Cerebellar nuclear complex (tissue), 1 donor: Measurements from ENCODE around the gene RAD51B.

ENCODE experiments used
- DNase-seq, 2 experiments: peaks; one replicate each; lab custom pipeline; 2025; lab: John Stamatoyannopoulos, UW

RAD51B gene

DNA sequence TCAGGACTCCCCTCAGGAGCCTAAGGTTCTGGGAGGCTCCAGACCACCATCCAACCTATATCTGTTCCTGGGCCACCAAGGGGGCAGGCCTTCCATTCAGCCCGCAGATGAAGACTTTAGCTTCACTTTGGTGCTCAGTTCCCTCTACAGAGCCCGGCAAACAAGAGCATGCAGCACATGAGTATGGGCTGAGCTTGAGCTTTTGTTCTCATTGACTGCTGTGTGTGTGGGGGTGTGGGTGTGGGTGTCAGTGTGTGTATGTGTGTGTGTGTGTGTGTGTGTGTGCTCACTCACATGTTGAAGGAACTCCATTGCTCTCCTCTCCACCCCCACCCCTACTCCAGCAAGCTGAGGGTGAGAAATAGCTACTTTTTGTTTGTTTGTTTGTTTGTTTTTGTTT, 754.1 kb downstream of the RAD51B start:
- DNase-seq, result no peak

DNA sequence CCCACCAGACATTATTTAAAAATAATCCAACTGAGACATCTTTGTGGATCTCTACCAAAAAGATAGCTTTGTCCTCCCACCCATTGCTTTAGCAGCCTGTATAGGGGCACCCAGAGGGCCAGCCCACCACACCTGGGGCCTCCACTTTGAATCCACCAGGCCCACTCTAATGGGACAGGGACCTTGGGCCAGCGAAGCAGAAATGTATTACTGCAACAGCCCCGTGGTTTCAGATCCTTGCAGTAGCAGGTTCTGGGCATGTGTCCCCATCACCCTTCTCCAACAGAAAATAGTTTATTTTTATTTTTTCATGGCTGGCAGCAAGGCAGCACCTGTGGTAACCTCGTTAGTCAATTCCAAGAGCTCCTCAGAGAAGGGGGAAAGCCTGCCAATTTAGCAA, 754.9 kb downstream of the RAD51B start:
- no peak for DNase-seq

DNA sequence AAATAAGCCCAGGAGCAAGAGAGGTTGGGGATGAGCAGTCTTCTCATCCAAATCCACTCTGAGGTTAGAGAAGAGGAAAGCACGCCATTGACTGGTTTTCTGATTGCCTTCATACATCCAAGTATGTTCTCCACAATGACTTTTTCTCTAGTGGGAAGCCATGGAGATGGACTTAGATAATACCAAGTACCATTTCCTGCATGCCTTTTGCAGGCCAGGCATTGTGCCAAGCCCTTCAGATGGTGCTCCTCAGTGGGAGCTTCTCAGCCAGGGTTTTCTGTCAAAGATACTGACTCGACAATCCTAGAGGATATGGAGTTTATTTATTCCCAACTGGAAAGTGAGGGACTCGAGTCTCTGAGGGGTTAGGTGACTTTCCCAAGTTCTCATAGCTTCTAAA, 755.3 kb downstream of the RAD51B start:
- DNase-seq, result no peak

DNA sequence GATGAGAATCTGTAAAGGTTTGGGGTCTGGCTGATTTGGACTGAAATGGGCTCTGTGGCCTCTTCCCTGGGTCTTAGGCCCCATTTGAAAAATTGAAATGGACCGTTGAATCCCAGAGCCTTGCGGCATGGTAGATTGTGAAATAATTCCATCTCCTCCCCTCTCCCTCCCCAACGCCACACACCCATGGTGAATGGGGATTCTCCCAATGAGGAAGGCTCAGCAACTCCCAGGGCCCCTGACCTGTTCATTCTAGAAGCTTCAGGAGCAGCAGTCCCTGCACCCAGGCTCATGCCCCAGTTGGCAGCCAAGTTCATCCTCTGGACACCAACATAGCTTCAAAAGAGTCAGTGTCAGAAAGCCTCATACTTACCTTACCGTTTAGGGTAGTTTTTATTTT, 755.8 kb downstream of the RAD51B start:
- DNase-seq, result no peak

DNA sequence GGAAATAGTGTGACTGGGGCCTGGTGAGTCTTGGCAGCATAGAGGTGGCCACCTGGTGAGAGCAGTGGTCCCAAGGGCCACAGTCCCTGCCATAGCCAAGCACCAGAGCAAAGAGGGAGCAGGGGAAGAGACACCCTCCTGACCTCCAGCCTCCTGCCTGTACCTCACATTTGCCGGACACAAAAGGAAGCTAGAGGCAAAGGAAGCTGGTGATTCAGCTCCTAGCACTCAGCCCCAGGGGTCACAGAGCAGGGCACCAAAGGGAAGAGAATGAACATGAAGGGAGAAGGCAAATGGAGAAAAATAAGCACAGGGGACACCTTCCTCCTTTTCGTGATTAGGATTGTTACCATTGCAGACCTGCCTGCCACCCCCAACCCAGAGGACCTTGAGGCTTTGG, 756.5 kb downstream of the RAD51B start:
- no peak for DNase-seq

DNA sequence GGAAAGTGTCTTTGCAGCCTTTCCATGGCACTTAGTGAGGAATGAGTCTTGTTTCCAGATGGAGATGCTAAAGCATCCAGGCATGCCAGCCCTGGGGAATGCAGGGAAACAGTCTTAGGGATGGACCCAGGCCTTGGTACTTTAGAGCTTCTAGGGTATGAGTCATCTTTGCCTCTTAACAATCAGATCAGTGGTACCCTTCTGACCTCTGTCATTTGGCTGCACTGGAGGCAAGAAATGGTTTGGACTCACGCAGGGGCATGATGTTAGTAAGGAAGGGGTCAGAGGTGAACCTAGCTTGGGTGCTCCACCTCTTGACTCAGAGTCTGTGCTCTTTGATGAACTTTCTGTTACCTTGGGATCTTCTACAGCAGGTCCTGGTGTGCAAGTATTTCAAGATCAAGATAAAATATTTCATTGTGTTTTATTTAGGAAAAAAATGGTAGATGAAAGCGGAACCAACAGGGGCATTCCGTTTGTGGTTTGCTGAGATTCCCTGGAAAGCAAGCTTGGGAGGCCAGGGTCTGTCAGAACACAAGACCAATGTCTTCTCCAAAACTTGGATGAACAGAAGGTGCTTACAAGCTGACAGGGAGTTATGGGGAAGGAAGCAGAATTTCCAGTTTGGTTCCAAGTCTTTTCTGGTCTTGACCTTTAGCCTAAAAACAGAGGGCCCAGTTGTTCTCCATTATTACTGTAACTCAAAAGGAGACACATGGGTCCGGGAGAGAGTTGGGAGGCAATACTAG, 757.1 kb downstream of the RAD51B start:
- DNase-seq, result no peak

DNA sequence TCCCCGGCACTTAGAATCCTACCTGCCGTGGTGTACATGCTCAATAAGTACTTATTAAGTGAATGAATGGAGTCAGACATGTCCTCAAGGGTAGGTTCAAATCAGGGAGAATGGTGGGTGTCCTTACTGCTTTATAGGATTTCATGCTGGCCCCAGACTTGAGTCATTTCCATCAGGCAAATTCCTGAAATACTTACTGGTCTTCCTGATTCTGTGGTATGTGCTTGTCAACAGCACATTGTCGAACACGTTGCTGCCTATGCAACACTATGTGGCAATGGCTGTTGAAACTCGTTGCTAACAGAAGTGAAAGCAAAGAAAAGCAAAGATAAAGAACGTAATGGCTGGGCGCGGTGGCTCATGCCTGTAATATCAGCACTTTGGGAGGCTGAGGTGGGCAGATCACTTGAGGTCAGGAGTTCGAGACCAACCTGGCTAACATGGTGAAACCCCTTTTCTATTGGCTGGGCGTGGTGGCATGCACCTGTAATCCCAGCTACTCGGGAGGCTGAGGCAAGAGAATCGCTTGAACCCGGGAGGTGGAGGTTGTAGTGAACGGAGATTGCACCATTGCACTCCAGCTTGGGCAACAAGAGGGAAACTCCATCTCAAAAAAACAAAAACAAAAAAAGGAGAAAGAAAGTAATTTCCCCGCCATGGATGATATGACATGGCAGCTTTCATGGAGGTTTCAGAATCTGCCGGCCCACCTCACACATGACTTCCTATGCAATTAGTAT, 758.4 kb downstream of the RAD51B start:
- DNase-seq, result no peak

DNA sequence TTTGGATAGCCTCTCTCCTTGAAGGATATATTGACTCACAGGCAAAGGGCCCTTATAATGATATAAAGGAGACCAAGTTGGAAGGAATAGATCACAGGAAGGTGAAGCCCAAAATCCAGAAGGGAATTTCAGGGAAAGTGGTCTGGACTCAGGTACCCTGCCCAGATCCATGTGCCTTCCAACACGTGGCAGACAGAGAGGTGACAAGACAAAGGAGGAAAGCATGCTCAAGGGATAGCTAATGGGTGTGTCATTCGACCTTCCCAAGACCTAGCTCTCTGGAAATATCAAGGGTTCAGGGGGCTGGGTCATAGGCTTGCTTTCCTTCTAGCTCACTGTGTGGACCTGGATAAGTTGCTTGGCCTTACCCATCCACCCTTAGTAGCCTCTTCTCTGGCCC, 759.0 kb downstream of the RAD51B start:
- no peak for DNase-seq

DNA sequence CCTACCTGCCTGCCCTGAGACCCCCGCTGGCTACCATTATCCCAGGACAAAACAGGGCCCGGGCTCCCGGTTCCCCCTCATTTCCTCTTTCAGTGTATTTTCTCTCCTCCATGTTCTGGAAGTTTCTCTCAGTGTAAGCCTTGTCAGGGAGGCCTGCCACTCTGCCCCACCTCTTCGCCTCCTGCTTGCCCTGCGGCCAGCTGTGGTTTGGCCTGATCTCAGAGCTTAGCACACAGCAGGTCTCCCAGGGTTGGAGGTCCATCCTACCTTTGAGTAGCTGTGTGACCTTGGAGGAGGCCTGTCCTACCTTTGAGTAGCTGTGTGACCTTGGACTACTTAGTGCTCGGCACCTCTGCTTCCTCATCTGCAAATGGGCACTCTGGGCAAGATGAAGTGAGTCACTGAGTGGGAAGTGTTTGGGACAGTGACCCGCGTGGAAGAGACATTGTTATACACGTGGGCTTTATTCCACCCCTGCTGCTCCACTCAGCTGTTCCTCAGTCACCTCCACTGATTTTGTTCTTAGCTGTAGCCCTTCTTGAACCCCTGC, 760.6 kb downstream of the RAD51B start:
- DNase-seq, result no peak

DNA sequence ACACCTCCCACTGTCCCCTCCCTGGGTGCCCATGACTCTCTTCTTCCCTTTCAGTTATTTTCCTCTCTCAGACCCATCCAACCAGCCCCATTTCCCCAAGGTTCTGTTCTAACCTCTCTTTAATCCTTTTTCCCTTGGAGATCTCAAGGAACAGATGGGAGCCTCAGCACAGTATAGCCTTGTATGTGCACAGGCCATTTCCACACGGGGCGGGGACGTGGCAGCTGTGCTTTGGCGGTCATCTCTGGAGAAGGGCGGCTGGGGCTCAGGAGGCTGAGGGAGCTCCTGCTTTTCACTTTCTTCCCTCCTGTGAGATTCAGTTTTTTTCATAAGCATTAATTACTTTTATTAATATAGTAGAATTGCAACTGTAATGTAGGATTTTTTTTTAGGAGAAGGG, 761.1 kb downstream of the RAD51B start:
- no peak for DNase-seq

DNA sequence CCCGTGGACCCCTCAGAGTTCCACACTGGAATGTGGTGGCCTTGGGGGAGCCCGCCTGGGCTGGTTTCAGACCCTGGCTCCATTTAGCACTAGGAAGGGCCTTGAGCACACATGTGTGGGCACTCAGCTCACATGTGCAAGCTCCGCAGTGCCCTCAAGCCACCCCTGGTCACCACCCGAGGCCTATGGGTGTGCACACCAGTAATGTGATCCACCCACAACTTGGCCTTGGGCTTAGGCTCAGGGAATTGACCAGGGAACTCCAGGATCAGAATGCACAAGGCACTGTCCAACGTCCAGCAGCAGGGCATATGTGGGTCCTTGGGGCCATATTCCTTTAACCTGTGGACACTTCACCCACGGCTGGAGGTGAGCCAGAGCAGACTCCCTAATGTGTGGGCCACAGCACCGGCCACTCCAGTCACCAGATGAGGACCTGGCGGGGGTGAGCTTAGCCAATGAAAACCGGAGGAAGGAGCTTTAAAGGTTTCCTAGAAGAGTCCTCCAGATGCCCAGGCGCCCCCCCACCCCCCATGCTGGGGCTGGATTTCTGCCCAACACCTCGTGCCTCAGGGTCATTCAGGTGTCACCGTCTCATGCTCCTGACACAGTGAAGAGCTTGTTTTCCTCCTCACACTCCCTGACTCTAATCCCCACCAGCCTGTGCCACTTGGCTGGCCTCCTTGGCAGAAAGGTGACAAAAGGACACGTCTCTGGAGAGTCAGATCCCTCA, 764.1 kb downstream of the RAD51B start:
- DNase-seq, result no peak

DNA sequence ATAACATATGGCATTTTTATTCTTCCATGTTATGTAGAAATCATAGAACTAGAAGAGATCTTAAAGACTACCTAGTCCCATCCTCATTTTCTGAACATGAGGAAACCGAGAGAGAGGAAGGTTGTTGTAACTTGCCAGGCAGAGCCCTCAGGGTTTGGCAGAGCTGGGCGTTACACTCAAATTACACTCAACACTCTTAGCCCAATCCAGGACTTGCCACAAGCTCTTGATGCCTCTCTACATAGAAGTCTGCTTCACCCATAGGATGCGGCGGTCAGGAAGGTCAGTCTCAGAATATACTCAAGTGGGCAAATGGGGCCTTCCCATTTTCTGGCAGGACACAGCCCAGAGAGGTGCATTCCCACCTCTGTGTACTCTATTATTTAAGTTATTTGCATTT, 765.2 kb downstream of the RAD51B start:
- DNase-seq, result no peak

DNA sequence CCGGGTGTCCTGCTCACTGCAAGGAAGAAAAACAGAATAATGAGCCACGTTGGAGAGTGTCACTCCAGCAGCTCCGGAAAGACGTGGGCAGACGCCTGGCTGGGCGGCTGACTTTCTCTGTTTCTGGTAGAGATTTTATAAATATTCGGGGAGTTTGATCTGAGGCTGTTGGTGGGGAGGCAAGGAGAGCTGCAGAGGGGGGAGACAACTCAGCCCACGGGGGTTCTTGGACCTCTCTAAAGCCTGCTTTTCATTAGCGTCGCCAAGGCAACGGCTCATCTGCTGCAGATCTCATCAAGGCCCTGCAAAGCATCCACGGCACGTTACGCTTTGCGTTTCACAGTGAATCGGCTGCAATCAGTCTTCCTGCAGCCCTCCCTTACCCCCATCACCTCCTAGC, 766.1 kb downstream of the RAD51B start:
- no peak for DNase-seq

DNA sequence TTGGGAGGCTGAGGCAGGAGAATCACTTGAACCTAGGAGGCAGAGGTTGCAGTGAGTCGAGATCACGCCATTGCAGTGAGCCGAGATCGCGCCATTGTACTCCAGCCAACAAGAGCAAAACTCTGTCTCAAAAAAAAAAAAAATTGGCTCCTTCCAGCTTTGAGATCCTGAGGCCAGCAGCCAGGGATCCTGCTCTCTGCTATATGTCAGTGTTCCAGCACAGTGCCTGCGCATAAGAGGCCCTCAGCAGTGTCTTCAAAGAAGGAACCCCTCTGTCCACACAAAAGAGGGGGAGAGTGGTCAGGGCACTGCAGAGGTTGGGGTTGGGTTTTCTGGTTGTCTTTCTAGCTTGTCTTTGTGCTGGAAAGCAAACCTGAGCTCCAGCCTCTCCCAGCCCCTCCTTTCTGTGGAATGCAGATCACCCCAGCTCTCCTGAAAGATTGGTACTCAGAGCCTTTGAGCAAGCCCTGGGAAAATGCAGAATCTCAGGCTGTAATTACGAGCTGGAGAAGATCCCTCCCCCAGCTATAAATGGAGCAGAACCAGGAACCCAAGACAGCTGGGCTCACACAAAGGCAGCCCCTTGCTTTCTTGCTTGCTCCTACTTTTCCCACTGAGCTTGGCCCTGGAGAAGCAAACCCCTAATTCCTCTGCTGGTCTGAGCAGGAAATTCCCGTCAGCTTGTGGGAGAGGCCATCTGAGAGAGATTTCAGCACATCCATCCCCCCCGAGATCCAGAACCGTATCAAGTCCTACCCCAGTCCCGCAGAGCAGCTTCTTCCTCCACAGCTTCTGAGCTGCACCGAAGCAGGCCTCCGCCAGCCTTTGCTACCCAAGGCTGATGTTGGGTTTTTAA, 767.5 kb downstream of the RAD51B start:
- DNase-seq, result no peak

DNA sequence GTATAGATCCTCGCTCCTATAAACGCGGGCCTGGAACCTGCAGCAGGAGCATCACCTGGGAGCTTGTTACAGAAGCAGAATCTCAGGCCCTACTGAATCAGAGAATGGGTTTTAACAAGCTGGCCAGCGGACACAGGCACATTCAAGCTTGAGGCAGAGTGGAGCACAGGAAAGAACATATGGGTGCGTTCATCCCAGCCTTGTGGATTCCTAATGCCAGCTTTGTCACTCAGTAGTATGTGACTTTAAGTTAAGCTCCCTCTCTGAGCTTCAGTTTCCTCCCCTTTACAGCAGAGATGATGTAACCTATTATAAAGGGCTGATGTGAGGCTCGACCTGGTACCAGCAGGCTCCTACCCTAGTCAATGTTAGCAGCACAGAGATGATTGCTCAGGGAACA, 768.4 kb downstream of the RAD51B start:
- no peak for DNase-seq

DNA sequence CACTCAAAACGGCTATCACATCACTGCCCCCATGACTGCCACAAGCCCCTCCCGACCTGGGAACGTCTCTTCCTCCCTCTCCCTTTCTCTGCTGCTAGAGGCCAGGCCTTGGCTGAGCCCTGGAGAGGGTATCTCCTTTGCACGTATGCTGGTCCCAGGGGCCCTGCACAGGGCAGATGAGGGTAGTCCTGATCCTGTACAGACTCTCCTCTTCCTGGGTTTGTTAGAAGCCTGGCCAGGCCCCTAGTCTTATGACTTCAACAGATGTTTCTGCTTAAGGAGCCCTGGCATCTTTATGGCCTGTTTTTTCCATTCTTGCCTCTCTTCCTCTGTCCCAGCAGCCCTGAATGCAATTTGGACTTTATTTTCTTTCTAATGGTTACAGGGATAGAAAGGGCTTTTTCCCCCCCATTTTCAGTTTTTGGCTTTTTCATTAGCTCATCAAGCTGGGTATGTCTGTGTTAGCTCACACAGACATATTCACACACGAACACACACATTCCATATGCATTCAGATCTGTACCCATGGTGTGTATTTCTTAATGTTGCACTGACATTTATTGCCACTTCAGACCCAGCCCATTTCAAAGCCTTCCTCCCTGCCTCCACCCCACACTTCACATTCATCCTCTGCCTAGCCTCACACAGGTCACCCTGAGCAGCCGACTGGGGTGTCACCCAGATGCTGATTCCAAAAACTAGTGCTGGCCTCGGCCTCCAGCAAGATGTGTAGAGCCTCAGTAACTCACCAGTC, 770.0 kb downstream of the RAD51B start:
- DNase-seq, result no peak

DNA sequence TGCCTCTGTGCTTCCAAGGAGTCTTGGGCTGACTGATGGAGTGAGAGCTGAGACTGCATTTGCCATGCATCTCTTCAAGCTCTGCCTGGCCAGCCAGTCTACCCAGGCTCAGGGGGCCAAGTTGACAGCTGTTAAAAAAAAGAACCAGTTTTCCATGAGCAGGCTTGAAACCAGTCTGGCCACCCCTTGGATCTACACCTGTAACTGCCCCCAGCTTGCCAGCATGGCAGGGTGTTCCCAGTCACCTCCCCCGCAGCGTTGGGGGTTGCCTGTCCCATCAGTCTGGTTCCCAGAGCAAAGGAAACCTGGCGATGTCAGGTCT, 770.6 kb downstream of the RAD51B start:
- DNase-seq, result no peak

DNA sequence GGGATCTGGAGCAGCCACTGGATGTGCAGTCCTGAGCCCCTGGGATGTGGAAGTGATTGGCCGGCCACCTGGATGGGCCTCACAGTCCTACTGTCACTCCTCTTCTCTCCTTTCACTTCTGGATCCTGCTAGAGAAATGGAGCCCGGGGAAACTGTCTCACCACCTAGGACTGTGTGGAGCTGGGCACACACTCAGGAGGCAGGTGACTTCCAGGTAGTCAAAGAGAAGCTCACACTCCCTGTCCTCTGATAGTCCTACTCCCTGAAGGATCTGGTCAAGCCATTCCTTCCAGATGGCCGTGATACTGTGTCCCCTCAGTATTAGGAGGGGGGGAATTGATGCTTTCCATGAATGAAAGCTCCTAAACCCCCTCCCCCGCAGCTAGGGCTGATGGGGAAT, 772.2 kb downstream of the RAD51B start:
- no peak for DNase-seq

DNA sequence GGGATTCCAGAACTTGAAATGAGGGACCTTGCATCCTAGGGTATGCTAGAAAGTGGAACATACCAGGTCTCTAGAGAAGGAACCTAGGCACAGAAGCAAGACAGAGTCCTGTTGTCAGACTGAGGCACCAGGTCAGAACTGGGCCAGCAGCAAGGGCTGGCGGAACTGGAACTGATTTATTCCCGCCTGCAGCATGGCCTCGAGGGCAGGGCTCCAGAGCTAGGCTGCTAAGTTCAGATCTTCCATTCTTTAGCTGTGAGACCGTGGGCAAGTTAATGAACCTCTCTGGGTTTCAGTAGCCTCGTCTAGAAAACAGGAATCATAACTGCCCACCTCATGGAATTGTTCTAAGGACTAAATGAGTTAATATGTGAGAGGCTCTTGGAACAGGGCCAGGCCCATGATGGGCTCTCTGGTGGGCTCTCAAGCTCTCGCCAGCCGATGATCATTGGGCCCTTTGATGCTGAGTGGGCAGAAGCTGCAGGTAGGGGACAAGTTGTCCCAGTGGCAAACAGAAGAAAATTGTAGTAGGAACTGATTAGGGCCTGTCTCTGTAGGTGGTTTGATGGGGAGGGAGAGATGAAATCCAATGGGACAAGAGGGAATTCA, 773.5 kb downstream of the RAD51B start:
- no peak for DNase-seq

DNA sequence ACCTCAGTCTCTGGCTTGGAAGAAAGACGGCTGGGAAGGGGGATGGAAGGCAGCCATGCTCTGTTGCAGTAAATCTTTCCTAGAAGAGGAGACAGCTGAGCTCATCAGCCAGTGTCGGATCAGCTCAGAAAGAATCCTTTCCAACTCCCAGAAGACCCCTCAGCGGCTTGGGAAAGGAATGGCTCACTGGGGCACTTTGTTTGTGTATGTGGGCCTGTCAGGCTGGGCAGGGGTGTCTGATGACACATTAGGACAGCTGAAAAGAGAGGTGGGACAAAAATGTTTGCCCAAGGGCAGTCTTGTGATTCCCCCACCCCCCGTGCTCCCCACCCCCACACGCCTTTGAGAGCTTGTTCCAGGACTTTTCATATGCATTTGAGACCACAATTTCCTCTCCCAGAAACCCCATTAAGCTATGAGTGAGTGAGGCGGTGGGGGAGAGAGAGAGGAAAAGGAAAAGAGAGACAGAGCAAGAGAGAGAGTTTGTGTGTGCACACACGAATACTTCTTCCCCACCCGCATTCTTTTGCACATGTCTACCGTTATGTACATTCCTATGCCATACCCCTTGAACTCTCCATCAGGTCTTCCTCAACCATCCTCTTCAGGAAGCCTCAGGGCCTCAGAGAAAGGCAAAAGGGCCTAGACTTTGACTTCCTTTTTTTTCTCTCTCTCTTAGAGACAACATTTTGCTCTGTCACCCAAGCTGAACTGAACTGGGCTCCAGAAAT, 774.4 kb downstream of the RAD51B start:
- DNase-seq, result no peak
